ENCODE results near the gene KIAA0319L.

The KIAA0319L gene

DNA sequence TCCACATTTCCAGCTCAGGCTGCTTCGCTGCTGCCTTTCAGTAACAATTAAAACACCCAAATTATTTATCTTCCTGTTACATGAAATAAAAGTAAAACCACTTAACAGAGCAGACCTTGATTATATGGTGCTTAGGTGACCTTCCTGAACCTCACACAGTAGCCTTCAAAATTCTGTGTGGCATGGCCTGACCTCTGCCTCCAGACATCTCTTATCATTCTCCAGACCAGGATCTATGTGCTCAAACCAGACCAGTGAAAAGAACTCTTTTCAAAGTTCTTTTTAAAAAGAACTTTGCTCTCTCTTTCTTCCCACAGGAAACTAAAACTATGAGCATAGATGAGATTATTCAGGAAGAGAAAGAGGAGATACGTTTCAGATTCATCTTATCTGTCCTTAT, 37.8 kb downstream of the KIAA0319L start:
- H3K36me3 ChIP-seq (ENCODE audit: control insufficient read depth, low read length) = no peaks in the 10 kb centered on the region
- TF ChIP-seq, protein P1, sequence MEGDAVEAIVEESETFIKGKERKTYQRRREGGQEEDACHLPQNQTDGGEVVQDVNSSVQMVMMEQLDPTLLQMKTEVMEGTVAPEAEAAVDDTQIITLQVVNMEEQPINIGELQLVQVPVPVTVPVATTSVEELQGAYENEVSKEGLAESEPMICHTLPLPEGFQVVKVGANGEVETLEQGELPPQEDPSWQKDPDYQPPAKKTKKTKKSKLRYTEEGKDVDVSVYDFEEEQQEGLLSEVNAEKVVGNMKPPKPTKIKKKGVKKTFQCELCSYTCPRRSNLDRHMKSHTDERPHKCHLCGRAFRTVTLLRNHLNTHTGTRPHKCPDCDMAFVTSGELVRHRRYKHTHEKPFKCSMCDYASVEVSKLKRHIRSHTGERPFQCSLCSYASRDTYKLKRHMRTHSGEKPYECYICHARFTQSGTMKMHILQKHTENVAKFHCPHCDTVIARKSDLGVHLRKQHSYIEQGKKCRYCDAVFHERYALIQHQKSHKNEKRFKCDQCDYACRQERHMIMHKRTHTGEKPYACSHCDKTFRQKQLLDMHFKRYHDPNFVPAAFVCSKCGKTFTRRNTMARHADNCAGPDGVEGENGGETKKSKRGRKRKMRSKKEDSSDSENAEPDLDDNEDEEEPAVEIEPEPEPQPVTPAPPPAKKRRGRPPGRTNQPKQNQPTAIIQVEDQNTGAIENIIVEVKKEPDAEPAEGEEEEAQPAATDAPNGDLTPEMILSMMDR (IDR thresholded peaks at IDR 0.05; ENCODE audit: low read depth, low read length, poor library complexity, severe bottlenecking) = no peak
- no peak for TF ChIP-seq EZH2phosphoT487 (IDR thresholded peaks at IDR 0.05; ENCODE audit: borderline replicate concordance, low read length)
- peaks cover 25% of the 10 kb centered on the region for H3K79me2 ChIP-seq (ENCODE audit: control insufficient read depth, low read length)

DNA sequence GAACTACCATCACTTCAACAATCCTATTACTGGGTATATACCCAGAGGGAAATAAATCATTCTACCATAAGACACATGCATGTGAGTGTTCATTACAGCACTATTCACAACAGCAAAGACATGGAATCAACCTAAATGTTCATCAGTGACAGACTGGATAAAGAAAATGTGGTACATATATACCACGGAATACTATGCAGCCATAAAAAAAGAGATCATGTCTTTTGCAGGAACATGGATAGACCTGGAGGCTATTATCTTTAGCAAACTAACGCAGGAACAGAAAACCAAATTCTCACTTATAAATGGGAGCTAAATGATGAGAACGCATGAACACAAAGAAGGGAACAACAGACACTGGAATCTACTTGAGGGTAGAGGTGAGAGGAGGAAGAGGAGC, 39.0 kb downstream of the KIAA0319L start:
- H3K27me3 ChIP-seq (ENCODE audit: control insufficient read depth, low read length) = no peaks in the 10 kb centered on the region
- H3K9me3 ChIP-seq (ENCODE audit: control insufficient read depth, insufficient read depth, low read length) = peaks cover 13% of the 10 kb centered on the region; the same call in 1 of the 2 replicates

More for the DNA sequence above, 37.8 kb downstream of the KIAA0319L start:
- Histone ChIP-seq H3K9me2 (replicated peaks; ENCODE audit: control insufficient read depth, low read length) (no peaks in the 10 kb centered on the region), H3K27ac (ENCODE audit: low read depth, low read length) (no peak overlapping the region), H3K27me3 (ENCODE audit: control insufficient read depth, low read length) (no peaks in the 10 kb centered on the region), H3K4me3 (ENCODE audit: low read length) (no peak overlapping the region), H4K20me1 (ENCODE audit: control insufficient read depth, insufficient read depth, low read depth, low read length) (no peaks in the 10 kb centered on the region), H3K4me2 (ENCODE audit: low read length) (no peak overlapping the region), H3K9me3 (ENCODE audit: control insufficient read depth, insufficient read depth, low read length) (peaks cover 13% of the 10 kb centered on the region; the same call in 1 of the 2 replicates), H3K4me1 (ENCODE audit: control insufficient read depth, low read length) (no peaks in the 10 kb centered on the region), H3F3A (ENCODE audit: control insufficient read depth, insufficient read depth) (no peaks in the 10 kb centered on the region)

DNA sequence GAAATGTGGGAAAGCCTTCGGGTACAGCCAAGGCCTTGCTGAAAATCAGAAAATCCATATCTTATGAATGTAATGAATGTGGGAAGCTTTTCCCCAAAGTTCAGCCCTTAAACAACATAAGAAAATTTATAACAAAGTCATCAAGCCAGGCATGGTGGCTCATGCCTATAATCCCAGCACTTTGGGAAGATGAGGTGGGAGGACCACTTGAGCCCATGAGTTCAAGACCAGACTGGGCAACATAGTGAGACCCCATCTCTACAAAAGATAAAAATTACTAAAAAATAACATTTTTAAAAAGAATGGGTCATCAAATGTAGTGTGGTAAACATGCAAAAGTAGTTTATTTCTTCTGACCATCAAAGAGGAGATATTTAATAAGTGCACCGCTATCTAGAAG, 45.9 kb downstream of the KIAA0319L start:
- H3K27ac ChIP-seq (ENCODE audit: low read depth, low read length) = no peak overlapping the region
- H3K4me1 ChIP-seq (ENCODE audit: control insufficient read depth, low read length) = peaks cover 17% of the 10 kb centered on the region
- H3K4me3 ChIP-seq (ENCODE audit: low read length) = no peak overlapping the region
- no peaks in the 10 kb centered on the region for H3K9me2 ChIP-seq (replicated peaks; ENCODE audit: control insufficient read depth, low read length)
- H3K36me3 ChIP-seq (ENCODE audit: control insufficient read depth, low read length) = peaks cover 9% of the 10 kb centered on the region
- no peaks in the 10 kb centered on the region for H3K27me3 ChIP-seq (ENCODE audit: control insufficient read depth, low read length)
- no peak overlapping the region for H3K4me2 ChIP-seq (ENCODE audit: low read length)
- no peaks in the 10 kb centered on the region for H3F3A ChIP-seq (ENCODE audit: control insufficient read depth, insufficient read depth)
- no peak for TF ChIP-seq EZH2phosphoT487 (IDR thresholded peaks at IDR 0.05; ENCODE audit: borderline replicate concordance, low read length)
- TF ChIP-seq, protein P1 (IDR thresholded peaks at IDR 0.05; ENCODE audit: low read depth, low read length, poor library complexity, severe bottlenecking) = no peak
- no peaks in the 10 kb centered on the region for H4K20me1 ChIP-seq (ENCODE audit: control insufficient read depth, insufficient read depth, low read depth, low read length)
- peaks cover 3% of the 10 kb centered on the region; the same call in 1 of the 2 replicates for H3K9me3 ChIP-seq (ENCODE audit: control insufficient read depth, insufficient read depth, low read length)
- peaks cover 35% of the 10 kb centered on the region for H3K79me2 ChIP-seq (ENCODE audit: control insufficient read depth, low read length)

More for the DNA sequence above, 39.0 kb downstream of the KIAA0319L start:
- H3K79me2 ChIP-seq (ENCODE audit: control insufficient read depth, low read length) = peaks cover 30% of the 10 kb centered on the region
- no peak overlapping the region for H3K4me3 ChIP-seq (ENCODE audit: low read length)
- H3K4me1 ChIP-seq (ENCODE audit: control insufficient read depth, low read length) = no peaks in the 10 kb centered on the region
- no peak overlapping the region for H3K27ac ChIP-seq (ENCODE audit: low read depth, low read length)
- no peaks in the 10 kb centered on the region for H3K36me3 ChIP-seq (ENCODE audit: control insufficient read depth, low read length)
- no peaks in the 10 kb centered on the region for H3F3A ChIP-seq (ENCODE audit: control insufficient read depth, insufficient read depth)
- no peak overlapping the region for H3K4me2 ChIP-seq (ENCODE audit: low read length)
- no peak for TF ChIP-seq EZH2phosphoT487 (IDR thresholded peaks at IDR 0.05; ENCODE audit: borderline replicate concordance, low read length)
- TF ChIP-seq, protein P1 (IDR thresholded peaks at IDR 0.05; ENCODE audit: low read depth, low read length, poor library complexity, severe bottlenecking) = no peak
- no peaks in the 10 kb centered on the region for H3K9me2 ChIP-seq (replicated peaks; ENCODE audit: control insufficient read depth, low read length)
- no peaks in the 10 kb centered on the region for H4K20me1 ChIP-seq (ENCODE audit: control insufficient read depth, insufficient read depth, low read depth, low read length)

Measured in DOHH2 (cell line).